CD4-positive, alpha-beta T cell treated with Interferon alpha-2 for 1 hour (primary cell): ENCODE data around the gene GRK5.
A peak's percentile ranks its signal among the peaks of the same experiment; 100 is the strongest.

Experiments used
- DNase-seq, 2 donors: peaks; one replicate each; pipeline ENCODE4 v3.0.0-alpha.2; 2020 to 2022

Gene GRK5

GRCh38 chr10:119347181-119347974 lies 140.0 kb downstream of the GRK5 start:
- no peak for DNase-seq

DNA sequence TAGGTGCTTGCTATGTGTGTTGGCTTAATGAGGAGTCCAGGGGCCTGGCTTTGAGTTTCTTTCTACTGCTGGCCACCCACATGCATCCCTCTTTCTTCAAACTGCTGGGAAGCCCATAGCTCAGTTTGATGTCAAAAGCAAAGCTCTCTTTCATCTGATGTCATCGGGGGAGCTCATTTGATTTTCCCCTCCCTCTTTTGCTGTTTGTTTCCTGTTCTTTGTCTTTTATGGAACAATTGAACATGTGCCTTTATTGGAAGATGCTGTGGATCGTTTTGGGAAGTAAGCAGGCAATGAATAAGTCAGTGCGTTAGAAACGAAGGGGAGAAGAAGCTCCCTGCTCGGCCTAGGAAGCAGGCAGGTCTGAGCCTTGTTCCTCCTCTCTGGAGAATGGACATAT lies 140.7 kb downstream of the GRK5 start:
- no peak for DNase-seq

- DNase-seq = no peak
Observed at GRCh38 chr10:119348516-119349240, 141.3 kb downstream of the GRK5 start.

DNA sequence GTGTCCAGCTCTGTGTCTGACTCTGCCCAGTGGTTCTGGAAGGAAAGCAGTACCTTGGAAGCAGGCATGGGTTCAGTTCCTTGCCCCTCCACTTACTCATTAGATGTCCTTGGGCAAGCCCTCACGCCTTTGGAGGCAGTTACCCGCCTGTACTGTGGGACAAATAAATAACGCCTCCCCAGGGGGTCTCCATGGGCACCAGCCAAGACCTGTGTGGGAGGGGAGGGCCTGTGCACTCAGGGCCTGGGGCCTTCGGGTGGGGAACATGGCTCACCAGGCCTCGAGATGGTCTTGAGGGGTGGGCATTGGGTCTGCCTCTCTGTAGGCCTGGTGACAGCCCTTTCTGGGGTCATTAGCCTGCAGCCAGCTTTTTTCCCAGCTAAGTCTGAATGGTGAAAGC lies 142.0 kb downstream of the GRK5 start:
- DNase-seq = no peak

GRCh38 chr10:119349937-119350501 lies 142.6 kb downstream of the GRK5 start:
- no peak for DNase-seq

DNA sequence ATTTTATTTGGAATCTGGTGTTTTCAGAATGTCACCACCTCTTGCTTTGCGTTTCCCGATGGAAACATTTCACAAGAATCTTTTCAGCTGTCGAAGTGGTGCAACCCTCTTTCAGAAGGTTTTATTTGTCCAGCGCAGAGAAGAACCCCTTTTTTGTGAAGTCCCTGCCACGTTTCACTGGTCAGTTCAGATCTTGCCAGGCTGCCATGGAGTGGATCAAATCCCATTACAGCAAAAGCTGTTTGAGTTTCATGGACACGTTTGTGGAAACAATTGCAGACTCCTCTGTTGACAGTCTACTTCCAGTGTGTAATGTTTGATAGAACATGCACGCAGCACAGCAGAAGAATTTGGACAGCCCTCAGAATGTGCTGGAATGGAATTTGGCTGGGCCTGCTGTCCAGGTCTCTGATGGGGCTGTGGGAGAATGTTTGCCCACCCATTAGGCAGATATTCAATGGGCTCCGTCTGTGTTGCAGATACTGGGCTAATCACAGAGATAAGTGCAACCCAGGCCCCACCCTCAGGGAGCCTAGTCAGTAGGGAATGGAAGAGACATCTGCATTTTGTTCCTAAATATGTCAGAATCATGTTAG lies 143.2 kb downstream of the GRK5 start:
- no peak for DNase-seq

DNA sequence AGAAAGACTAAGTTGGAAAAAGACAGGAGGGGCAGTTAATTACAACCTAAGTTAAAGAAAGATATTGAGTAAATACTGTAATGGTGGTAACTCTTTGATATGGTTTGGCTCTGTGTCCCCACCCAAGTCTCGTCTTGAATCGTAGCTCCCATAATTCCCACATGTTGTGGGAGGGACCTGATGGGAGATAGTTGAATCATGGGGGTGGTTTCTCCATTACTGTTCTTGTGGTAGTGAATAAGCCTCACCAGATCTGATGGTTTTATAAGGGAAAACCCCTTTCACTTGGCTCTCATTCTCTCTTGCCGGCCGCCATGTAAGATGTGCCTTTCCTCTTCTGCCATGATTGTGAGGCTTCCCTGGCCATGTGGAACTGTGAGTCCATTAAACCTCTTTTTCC lies 143.8 kb downstream of the GRK5 start:
- DNase-seq = no peak

GRCh38 chr10:119352042-119352441 lies 144.7 kb downstream of the GRK5 start:
- no peak for DNase-seq

GRCh38 chr10:119352807-119353206 lies 145.4 kb downstream of the GRK5 start:
- no peak for DNase-seq

- DNase-seq = no peak
Observed at GRCh38 chr10:119353421-119353820, 146.1 kb downstream of the GRK5 start.

GRCh38 chr10:119355930-119356329 lies 148.6 kb downstream of the GRK5 start:
- DNase-seq = peak in 1 of 2 donors; percentile 19

GRCh38 chr10:119357412-119358151 lies 150.2 kb downstream of the GRK5 start:
- no peak for DNase-seq

DNA sequence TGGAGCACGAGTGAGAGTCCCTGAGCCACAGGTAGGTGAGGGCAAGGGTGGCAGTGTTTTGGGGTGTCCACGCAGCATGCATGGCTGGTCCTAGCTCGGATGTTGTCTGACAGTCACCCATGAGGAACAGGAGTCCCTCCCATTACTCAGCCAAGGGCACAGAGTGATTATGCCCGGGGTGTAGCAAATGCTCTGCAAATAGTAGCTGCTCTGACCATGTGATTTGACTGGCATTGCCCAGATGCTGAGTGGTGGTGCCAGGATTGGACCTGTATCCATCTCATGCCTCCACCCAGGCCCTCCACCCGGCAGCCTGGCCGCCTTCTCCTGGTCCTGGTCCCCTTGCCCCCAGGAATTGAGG lies 150.8 kb downstream of the GRK5 start:
- DNase-seq = no peak

DNA sequence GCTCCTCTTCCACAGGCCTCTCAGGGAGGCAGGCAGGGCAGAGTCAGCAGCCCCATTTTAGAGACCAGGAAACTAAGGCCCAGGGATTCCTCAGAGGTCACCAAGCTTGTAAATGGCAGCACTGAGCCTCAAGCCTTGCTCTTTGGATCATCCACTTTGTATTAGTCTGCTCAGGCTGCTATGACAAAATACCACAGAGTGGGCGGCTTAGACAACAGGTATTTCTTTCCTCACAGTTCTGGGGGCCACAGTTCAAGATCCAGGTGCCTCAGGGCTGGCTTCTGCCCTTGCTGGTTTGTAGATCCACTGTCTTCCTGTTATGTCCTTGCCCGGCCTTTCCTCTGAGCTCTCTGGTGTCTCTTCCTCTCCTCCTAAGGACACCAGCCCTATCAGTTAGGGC lies 151.2 kb downstream of the GRK5 start:
- DNase-seq = no peak

- DNase-seq = no peak
Observed at GRCh38 chr10:119359025-119359424, 151.7 kb downstream of the GRK5 start.

DNA sequence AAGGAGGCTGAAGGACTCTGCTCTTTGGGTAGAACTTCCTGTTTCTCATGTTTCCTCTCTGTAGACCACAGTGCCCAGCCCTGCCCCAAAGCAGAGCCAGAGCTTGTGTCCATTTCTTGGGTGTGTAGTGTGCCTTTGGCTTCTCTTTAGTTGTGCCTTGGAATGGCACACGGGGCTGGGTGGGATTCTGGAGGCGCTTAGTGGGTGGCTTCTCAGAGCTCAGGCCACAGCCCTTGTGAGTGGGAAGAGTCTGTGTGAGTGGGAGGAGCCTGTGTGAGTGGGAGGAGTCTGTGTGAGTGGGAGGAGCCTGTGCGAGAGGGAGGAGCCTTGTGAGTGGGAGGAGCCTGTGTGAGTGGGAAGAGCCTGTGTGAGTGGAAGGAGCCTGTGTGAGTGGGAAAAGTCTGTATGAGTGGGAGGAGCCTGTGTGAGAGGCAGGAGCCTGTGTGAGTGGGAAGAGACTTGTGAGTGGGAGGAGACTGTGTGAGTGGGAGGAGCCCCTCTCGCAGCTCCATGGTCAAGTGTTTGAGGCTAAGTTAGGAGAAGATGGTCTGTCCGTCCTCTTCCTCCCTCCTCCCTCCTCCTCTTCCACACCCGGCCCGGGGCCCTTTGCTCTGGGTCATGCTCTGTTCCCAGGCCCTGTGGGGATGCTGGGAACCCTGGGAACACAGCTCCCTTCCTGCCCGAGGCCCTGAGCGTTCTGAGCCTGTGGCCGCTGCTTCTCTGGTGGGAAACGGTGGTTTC lies 153.0 kb downstream of the GRK5 start:
- no peak for DNase-seq

GRCh38 chr10:119361037-119361436 lies 153.7 kb downstream of the GRK5 start:
- DNase-seq = no peak

DNA sequence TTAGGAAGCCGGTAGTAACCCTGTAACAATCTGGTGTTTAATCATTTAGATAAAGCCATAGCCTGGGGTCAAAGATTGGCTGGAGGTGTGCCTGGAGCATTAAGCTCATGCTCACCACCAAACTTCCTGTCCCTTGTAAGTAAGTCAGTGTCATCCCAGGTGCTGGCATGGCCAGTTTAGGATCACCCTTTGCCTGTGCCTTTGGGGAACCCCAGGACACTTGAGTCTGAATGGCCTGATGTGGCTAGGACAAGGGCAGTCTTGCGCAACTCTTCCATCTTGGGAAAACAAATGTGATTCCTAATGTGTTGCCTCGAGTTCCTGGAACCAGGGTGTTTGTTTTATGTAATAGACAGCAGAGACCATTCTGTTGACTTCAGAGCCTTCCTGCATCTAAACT lies 154.8 kb downstream of the GRK5 start:
- no peak for DNase-seq

GRCh38 chr10:119364645-119365600 lies 157.6 kb downstream of the GRK5 start:
- DNase-seq = no peak

DNA sequence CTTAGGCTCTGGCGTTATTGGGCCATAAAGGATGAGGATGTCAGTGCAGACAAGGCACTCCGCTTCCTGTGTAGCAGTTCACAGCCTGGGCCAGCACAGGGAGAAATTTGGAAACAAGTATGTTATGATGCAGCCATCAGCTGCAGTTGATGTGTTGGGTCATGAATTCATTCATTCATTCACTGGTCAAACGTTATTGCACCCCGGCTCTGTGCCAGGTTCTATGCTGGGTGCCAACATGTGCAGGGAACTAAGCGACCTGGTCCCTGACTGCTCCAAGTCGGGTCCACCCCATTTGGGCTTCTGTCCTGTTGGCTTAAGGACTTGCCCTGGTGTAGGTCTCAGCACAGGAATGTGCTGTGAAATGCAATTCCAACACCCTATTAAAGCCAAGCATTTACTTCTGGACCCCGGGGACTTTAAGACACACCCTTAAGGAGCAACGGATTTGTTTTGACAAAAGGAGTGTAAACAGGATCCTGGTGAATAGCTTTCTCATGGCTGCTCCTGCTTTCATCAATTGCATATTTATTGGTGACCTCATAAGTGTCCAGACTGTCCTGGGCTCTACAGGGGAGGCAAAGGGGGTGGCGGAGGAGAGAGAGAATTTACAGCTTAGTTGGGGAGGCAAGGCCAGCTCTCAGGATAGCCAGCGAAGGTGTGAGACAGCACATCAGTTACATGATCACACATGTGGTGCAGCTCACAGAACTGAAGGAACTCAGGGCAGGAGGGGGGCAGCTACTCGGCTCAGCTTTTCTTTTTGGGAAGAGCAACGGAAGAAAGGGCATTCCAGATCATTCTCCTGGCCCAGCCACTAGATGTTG lies 158.6 kb downstream of the GRK5 start:
- no peak for DNase-seq
